GM12873 (cell line): ENCODE data around the gene OR56B4.
"Not testable (repeated sequence)": the region's sequence is repeated elsewhere in the genome, so short reads cannot be mapped to it uniquely, and the experiment has no call there.

ENCODE experiments used
- CTCF ChIP-seq: IDR thresholded peaks from 2 replicates; pipeline ENCODE4 v1.5.1; 2012; ENCODE audit warnings: low read depth, mild to moderate bottlenecking, moderate library complexity, low read length, control low read depth; ENCODE audit not compliant: insufficient read depth; ENCODE audit errors: missing control alignments

Gene OR56B4

GRCh38 chr11:6107384-6107783 is at the start of gene OR56B4:
OR56B4 (plus strand) TSS chr11:6107684; CDS start chr11:6107779, 95 bp downstream.
- TF ChIP-seq CTCF: not testable (repeated sequence)

- TF ChIP-seq CTCF: no peak
These were observed 46.0 kb upstream of the OR56B4 start for GRCh38 chr11:6061475-6061874.

GRCh38 chr11:6062691-6063358 is 44.7 kb upstream of the OR56B4 start:
- peak; percentile 4 for TF ChIP-seq CTCF

GRCh38 chr11:6067502-6067901 is 40.0 kb upstream of the OR56B4 start:
- TF ChIP-seq CTCF: no peak

- no peak for TF ChIP-seq CTCF
These were observed 29.8 kb upstream of the OR56B4 start for GRCh38 chr11:6077723-6078122.

GRCh38 chr11:6079463-6079862 is 28.0 kb upstream of the OR56B4 start:
- TF ChIP-seq CTCF: no peak

GRCh38 chr11:6083129-6083528 is 24.4 kb upstream of the OR56B4 start:
- no peak for TF ChIP-seq CTCF
